ENCODE measurements around the gene CCDC89. TPM values are rescaled to one million over a fixed set of nuclear protein-coding genes. Genes with fewer than 3 reads are reported as not detected.

CCDC89 gene
- total RNA-seq: 1 to 10 TPM in 2 of 9 donors, under 1 TPM in 6, not detected in 1; 0.28 to 1.5 (median 0.58) TPM
- under 1 TPM; 0.11 to 0.73 TPM for polyA plus RNA-seq
- long read RNA-seq, donor 1, partial matches to known transcripts: 0 of 1 reads
- long read RNA-seq, donor 1, other reads (novel, unspliced or antisense): 0 of 1 reads
- long read RNA-seq, donor 2: 0 reads
- long read RNA-seq, donor 3, partial matches to known transcripts: 0 of 1 reads
- long read RNA-seq, donor 3, other reads (novel, unspliced or antisense): 0 of 1 reads

- Histone ChIP-seq H3K27ac (peak within 1 kb of the TSS in 11 of 12 donors; percentile 42 to 79 (median 66)), H3K4me3 (peak within 1 kb of the TSS in 11 of 12 donors; percentile 2 to 62 (median 50)), H3K9me3 (no peaks in the 10 kb centered on the region), H3K27me3 (no peaks in the 10 kb centered on the region), H3K36me3 (peaks cover 0 to 5% (median 0%) of the 10 kb centered on the region in 9 donors), H3K4me1 (peaks cover 0 to 29% (median 11%) of the 10 kb centered on the region in 12 donors)
- TF ChIP-seq CTCF (IDR thresholded peaks at IDR 0.05) (no peak), POLR2A (IDR thresholded peaks at IDR 0.05) (peak in 1 of 2 donors; percentile 29)
- intact Hi-C loops (cut with DNase I): no loop called here
- 22 to 46% (median 32%) methylated on average over 13 of the region's 13 CpGs for WGBS, 4 donors
- DNase-seq: peak; percentile 76 to 85 (median 83)
- ATAC-seq: peak; percentile 93 to 98 (median 96)
Measured at GRCh38 chr11:85685820-85686459, at the start of gene CCDC89. TSS of gene CCDC89 (minus strand) at chr11:85686195. CDS start at chr11:85686130, 65 bp downstream.

GRCh38 chr11:85732965-85733364 lies 47.0 kb upstream of the CCDC89 start:
- no peak overlapping the region for H3K4me3 ChIP-seq
- H3K9me3 ChIP-seq: no peaks in the 10 kb centered on the region
- H3K27me3 ChIP-seq: no peaks in the 10 kb centered on the region
- H3K27ac ChIP-seq: no peak overlapping the region
- DNase-seq (no peak), ATAC-seq (no peak)
- no peak for TF ChIP-seq CTCF (IDR thresholded peaks at IDR 0.05)
- TF ChIP-seq POLR2A (IDR thresholded peaks at IDR 0.05): no peak
- peaks cover 0 to 4% (median 0%) of the 10 kb centered on the region in 9 donors for H3K36me3 ChIP-seq
- H3K4me1 ChIP-seq: peaks cover 0 to 28% (median 12%) of the 10 kb centered on the region in 12 donors
- intact Hi-C loops (cut with DNase I): no loop called here

GRCh38 chr11:85726381-85726780 lies 40.4 kb upstream of the CCDC89 start:
- Histone ChIP-seq H3K27ac (peak overlapping the region in 2 of 12 donors; percentile 22 to 51), H3K27me3 (no peaks in the 10 kb centered on the region), H3K4me3 (no peak overlapping the region), H3K36me3 (no peaks in the 10 kb centered on the region), H3K9me3 (no peaks in the 10 kb centered on the region), H3K4me1 (peaks cover 0 to 24% (median 13%) of the 10 kb centered on the region in 12 donors)
- WGBS, 4 donors: 98 to 100% (median 98%) methylated on average over 3 of the region's 3 CpGs
- ATAC-seq (no peak), DNase-seq (no peak)
- intact Hi-C loops (cut with DNase I): no loop called here
- TF ChIP-seq POLR2A (IDR thresholded peaks at IDR 0.05) (no peak), CTCF (IDR thresholded peaks at IDR 0.05) (no peak)

- Histone ChIP-seq H3K27ac (peak overlapping the region in 7 of 12 donors; percentile 5 to 65 (median 37)), H3K27me3 (no peaks in the 10 kb centered on the region)
Measured at GRCh38 chr11:85725510-85726258, 39.7 kb upstream of the CCDC89 start.

More at GRCh38 chr11:85725510-85726258, 39.7 kb upstream of the CCDC89 start:
- Histone ChIP-seq H3K4me3 (no peak overlapping the region), H3K36me3 (no peaks in the 10 kb centered on the region), H3K4me1 (peaks cover 0 to 24% (median 13%) of the 10 kb centered on the region in 12 donors), H3K9me3 (no peaks in the 10 kb centered on the region)
- intact Hi-C loops (cut with DNase I): no loop called here
- TF ChIP-seq CTCF (IDR thresholded peaks at IDR 0.05) (peak in 2 of 12 donors; percentile 7 to 13), POLR2A (IDR thresholded peaks at IDR 0.05) (no peak)
- DNase-seq: no peak
- ATAC-seq: peak in 3 of 4 donors; percentile 32 to 84 (median 54)
- 56 to 69% (median 66%) methylated on average over 3 of the region's 3 CpGs for WGBS, 4 donors

Measured in heart left ventricle (tissue), 16 donors.